Measurements from ENCODE around the gene NR0B2.

The NR0B2 gene

DNA sequence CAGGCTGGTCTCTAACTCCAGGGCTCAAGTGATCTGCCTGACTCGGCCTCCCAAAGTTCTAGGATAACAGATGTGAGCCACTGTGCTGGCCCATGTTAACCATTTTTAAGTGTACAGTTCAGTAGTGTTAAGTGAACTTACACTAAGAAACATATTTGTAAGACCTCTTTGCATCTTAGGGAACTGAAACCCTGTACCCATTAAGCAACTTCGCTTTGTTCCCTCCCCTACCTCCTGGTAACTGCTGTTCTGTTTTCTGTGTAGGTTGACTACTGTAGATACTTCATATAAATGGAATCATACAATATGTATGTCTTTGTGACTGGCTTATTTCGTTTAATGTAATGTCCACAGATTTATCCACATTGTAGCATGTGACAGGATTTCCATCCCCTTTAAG, 18.8 kb upstream of the NR0B2 start:
- DNase-seq = peak; percentile 78

DNA sequence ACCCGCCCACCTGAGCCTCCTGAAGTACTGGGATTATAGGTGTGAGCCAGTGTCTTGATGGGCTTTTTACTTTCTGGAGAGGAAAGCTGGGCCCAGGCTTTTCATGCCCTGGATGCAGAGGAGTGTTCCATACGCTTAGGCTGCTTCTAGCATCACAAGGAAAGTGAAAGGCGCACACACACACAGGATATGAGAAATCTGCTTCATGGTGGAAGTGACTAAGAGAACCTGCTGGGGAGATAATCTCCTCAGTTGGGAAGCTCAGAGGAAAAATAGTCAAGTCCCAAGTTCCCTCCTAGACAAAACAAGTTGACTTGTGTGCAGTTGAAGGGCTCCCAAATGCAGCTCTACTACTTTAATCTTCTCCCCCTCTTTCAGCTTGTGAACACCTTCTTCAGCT, 9.9 kb upstream of the NR0B2 start:
- DNase-seq = peak; percentile 36

DNA sequence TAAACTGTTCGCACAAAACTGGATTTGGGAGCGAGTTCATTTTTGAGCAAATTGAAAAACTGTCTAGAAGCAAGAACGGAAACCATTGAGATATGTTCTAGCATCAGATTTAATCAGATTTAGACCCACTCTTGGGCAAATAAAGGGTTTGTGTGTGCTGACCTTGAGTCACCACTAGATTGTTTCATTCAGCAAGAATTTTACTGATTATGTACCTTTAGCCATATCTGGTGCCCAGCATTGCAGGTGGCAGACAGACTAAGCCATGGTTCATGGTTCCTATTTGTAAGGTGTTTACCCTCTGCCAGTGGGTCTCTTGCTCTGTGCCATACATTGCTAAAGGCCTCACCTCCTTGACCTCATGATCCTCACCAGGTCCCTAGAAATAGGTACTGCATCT, 9.1 kb upstream of the NR0B2 start:
- no peak for DNase-seq

DNA sequence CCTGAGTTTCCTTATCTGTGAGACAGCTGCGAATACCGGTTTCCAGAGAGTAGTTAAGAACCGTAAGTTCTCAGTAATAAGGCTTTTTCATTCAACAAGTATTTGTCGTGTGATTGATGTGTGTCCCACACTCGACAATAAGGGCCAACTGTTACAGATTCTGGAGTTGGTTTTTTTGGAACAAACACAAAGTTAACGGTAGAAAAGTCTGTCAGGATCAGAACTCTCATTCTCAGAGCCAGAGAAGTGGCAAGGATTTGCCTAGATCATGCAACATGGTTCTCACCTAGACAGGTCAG, 8.6 kb upstream of the NR0B2 start:
- DNase-seq = no peak

DNA sequence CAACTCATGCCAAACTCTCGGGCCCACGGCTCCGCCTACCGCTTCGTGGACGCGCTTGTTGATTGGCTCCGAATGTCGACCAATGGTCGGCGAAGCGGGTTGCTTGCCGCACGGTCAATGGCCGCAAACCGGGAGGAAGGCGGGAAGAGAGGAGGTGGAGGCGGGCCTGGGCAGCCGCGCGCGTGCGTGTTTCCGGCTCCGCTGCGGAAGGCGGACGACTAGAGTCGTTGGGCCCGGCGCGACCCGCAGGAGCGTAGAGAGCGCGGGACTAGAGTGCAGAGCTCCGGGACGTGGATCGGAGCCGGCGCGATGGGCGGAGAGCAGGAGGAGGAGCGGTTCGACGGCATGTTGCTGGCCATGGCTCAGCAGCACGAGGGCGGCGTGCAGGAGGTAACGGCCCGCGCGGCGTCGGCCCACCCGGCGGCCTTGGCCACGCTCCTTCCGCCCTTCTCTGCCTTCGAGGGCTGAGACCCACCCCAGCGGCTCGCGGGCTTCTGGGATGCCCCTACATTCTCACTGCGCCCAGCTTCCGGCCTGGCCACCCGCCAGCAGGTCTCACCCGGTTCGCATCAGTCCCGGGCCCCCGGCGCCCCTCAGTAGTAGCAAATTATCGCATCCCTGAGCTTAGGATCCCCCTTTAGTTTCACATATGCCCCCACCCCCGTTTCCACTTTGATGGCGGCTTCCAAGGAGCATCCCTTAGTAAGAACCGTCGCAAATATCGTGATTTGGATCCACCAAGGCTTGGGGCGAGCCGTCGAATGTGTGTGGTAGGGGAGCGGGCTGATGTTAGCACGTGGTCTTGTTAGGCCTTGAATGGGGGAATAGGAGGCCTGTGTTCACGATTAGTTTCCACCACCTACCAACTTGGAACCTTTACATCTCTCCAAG, 8.0 kb upstream of the NR0B2 start, which contains the start of gene NUDC:
Gene NUDC, plus strand, starts transcription at position 204 of the 891 bp plus-strand sequence. Its CDS starts 106 bp downstream, at position 310.
- peak; percentile 98 for DNase-seq

DNA sequence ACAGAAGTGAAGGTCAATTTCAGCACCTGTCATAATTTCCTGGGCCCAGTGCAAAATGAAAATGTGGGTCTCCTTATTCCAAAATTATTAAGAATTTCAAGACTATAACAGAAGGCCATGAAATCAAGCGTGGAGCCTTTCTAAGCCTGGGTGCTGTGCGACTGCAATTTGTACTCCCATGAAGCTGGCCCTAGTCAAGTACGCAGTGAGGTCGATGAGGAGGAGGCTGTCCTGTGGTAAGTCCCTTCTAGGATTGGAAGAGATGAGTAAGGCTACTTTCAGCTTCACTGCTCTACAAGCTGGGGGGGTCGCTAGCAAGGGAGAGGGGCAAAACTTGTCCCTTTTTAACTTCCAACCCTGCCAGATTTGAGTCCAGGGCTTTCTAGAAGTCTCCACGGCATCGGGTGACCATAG, 7.4 kb upstream of the NR0B2 start:
- no peak for DNase-seq

DNA sequence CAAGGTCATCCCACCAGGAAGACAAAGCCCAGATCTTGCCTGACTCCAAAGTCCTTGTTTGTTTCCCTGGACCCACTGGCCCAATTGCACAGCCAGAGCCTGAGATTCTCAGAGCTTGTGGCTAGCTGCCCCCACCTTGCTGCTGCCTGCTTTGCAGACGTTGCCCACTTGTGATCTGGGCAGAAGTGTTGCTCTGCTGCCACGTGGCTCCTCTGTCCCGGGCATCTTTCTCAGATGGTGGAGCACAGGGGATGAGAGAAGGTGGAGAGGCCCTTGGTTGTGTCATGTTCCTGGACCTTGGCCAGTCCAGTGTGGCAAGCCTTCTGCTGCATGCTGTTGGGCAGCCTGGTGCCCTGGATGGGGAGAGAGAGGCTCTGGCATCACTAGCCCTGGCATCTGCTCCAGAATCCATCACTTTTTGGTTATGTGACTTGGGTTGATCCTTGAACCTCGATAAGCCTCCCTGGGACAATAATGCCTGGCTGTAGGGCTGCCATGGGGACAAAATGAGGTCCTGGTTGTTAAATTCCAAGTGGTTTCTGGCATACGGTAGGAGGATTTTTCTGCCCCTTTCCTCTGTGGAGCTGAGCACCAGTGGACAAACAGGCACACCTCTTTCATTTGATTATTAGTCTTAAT, 1.5 kb upstream of the NR0B2 start:
- DNase-seq = no peak

DNA sequence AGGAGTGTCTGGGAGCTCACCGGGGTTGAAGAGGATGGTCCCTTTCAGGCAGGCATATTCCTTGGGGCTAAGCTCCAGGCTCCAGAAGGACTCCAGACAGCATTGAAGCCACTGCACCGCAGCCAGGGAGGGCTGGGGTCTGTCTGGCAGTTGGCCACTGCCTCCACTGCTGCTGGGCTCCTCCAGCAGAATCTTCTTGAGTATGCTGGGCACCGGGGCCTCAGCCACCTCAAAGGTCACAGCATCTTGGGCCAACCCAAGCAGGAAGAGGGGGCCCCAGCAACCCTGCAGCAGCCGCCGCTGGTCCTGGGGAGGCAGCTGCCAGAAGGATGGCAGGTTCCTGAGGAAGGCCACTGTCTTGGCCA, 404 bp downstream of the NR0B2 start:
- no peak for DNase-seq

DNA sequence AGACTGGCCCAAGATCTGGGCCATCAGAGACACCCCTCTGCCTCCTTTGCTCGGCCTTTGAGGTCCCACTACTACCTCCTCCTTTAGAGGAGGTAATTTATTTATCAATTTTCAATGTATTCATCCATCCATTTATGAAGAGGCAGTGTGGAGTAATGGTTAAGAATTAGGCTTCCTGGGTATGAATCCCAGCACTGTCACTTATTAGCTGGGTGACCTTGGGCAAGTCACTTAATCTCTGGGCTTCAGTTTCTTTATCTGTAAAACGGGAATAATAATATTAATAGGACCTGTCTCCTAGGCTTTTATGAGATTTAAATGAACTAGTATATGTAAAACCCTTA, 1.7 kb downstream of the NR0B2 start:
- no peak for DNase-seq

DNA sequence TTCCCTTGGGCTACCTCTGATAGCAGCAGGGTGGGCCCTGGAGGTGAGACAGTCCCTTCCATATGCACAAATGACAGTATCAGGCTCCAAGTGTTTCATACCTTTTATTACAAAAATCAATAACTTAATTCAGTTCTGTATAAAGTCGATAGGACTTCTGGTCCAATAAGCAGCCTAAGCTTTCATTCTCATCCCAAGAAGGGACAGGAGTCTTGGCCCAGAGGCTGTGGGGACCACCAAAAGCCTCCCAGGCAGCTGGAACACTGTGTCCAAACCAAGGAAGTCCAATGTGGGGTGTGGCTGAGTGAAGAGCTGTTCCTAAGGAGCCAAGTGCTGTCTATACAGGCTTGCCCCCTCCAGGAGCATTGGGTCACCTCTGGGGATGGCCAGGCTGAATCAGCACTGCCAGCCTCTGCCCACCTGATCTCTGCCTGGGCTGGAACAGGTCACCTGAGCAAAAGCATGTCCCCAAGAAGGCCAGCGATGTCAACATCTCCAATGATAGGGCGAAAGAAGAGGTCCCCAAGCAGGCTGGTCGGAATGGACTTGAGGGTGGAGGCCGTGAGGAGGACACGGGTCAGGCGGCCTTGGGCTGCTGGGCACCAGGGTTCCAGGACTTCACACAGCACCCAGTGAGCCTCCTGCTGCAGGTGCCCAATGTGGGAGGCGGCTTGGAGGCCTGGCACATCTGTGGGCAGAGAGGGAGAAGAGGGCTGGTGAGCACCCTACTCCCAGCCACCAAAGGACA, 2.2 kb downstream of the NR0B2 start:
- no peak for DNase-seq

DNA sequence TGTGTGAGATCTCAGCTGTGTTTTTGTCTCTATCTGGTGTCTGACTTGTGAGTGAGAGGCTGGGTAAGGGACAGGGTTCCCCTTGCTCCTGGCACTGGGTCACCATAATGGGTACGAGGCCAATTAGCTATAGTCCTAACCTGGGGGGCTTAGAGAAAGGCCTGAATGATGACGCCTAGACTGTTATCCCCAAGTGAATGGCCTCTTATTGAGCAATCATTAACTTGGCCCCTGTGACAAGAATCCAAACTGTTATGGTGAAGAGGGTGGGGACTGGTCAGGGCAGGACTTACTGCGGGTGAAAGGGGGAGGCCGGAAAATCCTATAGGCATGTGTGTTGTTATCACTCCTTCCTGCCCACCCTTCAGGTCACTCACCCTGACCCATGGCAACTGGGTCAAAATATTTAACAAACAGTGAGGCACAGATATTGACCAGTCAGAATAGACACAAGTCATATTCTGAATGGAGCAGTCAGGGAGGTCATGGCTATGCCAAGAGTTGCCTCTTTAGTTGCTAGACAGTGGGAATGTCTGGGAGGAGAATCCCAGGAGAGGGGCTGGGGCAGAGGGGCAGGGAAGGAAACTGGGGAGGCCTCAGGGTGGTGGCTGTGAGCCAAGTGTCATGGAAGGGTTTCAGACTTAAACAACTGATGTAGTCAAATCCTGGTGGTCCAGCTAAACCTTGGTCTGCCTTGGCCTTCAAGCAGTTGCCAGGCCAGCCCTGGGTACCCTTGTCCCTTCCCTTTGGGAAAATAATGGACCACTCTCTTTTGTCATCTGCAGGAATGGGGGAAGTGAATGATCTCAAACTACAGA, 3.2 kb downstream of the NR0B2 start:
- no peak for DNase-seq

DNA sequence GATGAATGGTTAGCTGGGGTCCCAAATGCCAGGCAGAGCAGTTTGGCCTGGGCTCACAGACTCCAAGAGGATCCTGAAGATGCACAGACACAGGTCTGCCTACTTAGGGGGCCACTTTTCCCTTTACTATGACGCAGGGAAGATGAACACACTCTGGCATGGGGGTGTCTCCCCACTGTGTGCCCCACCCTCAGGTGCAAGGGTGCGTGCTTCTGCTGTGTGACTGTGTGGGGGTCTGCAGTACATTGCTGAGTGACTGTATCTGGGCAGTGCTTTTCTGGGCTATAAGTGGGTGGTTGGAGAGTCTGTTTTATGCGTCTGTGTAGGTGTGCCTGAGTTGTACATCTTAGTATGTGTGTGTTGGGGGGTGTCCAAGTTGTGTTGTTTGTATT, 3.8 kb downstream of the NR0B2 start:
- DNase-seq = no peak

DNA sequence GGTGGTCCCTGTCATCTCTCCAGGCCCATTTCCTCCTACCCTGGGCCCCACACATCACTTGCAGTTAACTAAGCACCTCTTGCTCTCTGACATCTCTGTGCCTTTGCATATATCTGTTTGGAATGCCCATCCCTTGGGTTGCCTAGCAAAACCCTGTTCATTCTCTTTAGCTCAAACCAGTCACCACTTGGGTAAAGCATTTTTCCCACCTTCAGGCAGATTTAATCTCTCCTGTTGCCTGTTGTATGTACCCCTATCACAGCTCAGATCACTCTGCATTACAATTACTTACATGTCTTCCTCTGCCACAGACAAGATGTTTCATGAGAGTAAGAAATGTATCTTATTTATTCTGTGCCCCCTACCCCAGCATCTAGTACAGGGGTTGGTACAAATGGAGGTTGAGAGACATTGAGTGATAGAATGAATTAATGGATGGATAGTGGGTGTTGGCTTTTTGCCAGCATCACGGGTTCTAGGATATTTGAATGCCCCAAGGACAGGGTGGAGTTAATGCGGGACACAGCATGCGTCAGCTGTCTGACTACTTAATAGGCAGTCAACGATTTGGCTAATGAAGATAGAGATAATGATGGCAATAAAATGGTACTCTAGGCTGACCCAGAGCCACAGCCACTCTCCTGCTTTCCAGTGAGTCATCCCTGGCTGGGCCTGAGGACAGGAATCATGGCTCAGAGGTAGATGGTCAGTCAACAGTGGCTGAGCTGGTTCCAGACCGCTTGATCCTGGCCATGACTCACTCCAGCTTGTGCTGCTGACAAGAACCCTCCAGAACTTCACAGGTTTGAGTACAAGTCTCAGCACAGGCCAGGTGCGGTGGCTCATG, 6.5 kb downstream of the NR0B2 start:
- no peak for DNase-seq

DNA sequence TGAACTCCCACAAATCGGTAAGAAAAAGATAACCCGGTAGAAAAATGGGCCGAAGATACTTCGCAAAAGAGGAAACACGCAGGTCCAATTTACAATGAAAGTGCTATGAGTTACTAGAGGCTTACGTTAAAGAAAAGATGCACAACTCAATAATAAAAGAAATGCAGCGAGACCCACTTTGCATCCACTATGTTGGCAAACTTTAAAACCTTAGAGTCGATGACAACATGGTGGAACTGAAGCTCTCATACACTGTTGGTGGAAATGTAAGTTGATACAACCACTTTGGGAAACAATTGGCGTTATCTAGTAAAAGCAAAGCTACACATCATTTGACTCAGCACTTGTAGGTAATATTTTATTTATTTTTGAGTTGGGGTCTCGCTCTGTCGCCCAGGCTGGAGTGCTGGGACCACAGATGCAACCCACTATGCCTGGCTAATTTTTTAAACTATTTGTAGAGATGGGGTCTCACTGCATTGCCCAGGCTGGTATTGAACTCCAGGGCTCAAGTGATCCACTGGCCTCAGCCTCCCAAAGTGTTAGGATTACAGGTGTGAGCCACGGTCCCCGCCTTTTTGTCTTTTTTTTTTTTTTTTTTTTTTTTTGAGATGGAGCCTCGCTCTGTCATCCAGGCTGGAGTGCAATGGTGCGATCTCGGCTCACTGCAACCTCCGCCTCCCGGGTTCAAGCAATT, 12.8 kb downstream of the NR0B2 start:
- DNase-seq = peak; percentile 13

DNA sequence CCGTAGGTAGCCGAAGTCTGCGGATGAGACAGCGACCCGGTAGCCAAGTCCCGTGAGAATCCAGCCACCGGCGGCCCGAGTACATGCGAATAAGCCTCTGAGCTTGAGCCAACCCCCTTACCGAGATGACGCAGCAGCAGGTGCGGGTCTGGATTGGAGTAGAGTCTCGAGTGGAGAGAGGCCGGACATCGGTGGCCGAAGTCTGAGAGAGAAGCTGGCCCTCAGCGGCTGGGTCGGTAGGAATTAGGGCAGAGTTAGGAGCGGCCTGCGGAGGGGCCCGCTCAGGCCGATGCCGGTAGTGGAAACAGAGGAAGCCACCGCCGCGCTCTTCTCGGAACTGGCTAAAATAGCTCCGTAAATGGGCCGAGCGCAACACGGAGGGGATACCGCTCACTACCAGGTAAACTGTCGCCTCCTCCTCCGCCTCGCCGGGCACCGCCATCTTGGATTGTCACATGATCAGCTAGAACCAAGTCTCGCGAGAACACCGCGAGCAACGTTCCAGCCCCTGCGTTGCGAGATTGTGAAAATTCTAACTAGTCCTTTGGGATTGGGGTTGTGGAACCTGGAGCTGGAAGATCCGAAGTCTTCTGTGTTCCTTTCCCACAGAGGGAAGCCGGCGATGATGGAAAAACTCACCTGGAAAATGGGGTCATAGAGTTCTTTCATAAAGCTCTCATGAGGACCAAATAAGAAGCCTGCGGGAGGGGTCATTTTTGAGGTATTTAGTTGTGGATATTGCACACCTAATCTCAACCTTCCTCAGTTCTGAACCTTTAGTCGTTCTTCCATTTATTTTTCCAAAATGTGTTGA, 13.6 kb downstream of the NR0B2 start, which contains the start of gene GPATCH3:
Gene GPATCH3, minus strand, starts transcription at position 467 of the 814 bp plus-strand sequence. Its CDS starts 25 bp downstream, at position 442.
- DNase-seq = peak; percentile 96

DNA sequence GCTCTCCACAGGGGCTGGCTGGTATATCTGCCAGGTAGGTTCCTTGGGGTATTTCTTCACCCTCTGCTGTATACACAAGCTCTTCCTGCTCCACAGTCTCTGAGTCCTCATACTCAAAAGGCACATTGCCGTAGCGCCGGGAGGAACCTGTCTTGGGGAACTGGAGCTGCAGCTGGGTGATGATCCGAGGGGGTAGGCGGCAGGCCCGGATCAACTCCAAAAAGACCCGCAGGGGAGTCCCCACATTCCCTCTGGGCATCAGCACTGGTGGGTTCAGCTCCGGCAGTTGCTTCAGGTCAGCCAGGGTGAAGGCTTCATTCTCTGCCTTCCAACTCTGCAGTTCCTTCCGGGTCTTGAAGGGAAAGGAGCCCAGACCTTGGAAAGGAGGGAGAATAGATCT, 16.4 kb downstream of the NR0B2 start:
- DNase-seq = no peak

DNA sequence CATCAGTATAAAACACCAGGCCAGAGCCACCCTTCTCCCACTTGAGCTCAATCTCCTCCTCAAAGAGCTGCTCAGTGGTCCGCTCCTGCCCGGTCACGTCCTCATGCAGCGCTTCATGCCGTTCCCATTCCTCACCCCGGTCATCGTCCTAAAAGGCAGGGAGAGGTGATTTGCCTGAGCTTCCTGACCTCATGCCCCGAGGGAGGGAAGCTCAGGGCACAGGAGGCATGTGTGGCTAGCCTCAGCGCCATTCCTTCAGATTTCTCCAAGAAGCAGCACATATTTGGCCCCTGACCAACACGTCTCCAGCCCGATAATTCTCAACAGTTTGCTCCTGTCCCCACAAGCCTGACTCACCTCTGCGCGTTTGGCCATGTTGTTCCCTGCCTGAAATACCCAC, 19.5 kb downstream of the NR0B2 start:
- no peak for DNase-seq

DNA sequence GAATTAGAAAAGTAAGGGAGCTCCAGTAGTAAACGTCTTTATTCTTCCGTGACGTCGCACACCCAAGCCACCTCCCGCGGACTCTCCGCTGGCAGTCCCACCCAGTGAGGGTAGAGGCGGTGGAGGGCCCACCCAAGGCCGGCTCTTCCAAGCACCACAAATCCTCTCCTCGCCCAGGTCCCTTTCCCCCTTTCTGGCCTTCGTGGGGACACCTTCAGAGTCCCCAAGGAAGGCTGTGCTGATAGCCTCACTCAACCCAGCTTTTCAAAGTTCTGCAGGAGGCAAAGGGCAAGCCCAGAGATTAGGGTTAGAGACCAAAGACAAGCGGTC, 23.3 kb downstream of the NR0B2 start:
- no peak for DNase-seq

DNA sequence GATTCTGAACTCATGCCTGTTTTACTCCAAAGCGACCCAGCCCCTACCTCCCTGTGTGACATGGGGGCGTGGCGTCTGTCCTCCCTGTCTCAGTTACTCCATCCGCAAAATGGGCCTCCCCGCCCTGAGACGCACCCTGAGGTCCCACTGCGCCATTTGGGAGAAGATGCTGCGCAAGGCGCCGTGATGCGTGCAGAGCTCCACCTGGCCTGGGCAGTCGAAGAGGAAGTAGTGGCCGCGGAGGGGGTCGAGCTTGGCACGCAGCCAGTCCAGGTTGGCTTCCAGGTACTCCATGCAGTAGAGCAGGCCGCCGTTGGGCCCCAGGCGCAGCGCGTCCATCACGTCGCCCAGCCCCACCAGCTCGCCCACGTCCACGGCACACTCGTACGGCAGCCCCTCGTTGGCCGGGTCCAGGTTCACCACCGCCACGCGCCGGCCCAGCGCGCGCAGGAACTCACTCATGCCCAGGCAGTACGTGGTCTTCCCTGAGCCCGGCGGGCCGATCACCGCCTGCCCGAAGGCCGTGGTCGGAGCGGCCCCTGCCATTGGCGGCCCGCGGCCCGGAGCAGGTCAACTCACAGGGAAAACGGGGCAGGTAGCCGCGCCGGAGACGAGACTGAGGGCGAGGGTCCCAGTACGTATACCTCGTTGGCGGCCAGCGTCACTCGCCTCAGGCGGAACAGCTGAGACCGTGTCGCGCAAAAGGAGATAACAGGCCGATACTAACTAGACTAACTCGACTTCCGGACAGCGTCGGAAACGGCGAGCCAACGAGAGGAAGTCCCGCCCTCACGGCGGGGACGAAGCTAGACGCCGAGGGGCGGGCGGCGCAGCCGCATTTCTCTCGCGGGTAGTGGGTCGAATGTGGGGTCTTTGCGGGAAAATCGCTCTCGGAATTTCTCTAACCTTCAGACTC, 24.0 kb downstream of the NR0B2 start, which contains the start of gene GPN2:
Gene GPN2, minus strand, starts transcription at position 733 of the 916 bp plus-strand sequence. Its CDS starts 187 bp downstream, at position 546.
- peak; percentile 80 for DNase-seq
